Ascending aorta (tissue), 2 donors: Measurements from ENCODE around the gene ZFP62. TPM values are rescaled to one million over a fixed set of nuclear protein-coding genes. Genes with fewer than 3 reads are reported as not detected.
A peak's percentile ranks its signal among the peaks of the same experiment; 100 is the strongest.

ENCODE experiments used
- DNase-seq, 2 donors: peaks; one replicate each; pipeline ENCODE4 v3.0.0-alpha.2; 2019; ENCODE audit warnings: low spot score in 2 of 2
- H3K27ac ChIP-seq, 2 donors: fragments of 200-600 bp; sonication (generic); one replicate each; pipeline ENCODE4 v1.5.1; 2016 to 2017; ENCODE audit warnings: mild to moderate bottlenecking in 1 of 2
- H3K27me3 ChIP-seq: fragments of 200-600 bp; sonication (generic); one replicate; pipeline ENCODE4 v1.5.1; 2017
- H3K36me3 ChIP-seq, 2 donors: fragments of 200-600 bp; sonication (generic); one replicate each; pipeline ENCODE4 v1.5.1; 2016
- H3K4me1 ChIP-seq, 2 donors: fragments of 200-600 bp; sonication (generic); one replicate each; pipeline ENCODE4 v1.5.1; 2016 to 2017; ENCODE audit warnings: mild to moderate bottlenecking in 1 of 2
- H3K4me3 ChIP-seq, 2 donors: fragments of 200-600 bp; sonication (generic); one replicate each; pipeline ENCODE4 v1.5.1; 2016 to 2017; ENCODE audit warnings: mild to moderate bottlenecking in 1 of 2
- H3K9me3 ChIP-seq, 2 donors: fragments of 200-600 bp; sonication (generic); one replicate each; pipeline ENCODE4 v1.5.1; 2016
- CTCF ChIP-seq, 3 experiments: fragments of 200-600 bp in 2 of 3; fragments of 450-650 bp in 1 of 3; sonication (generic) in 2 of 3; IDR thresholded peaks; one replicate each; pipeline ENCODE4 v1.5.1; 2016 to 2019; ENCODE audit warnings: antibody characterized with exemption in 3 of 3, mild to moderate bottlenecking in 1 of 3, moderate library complexity in 1 of 3
- intact Hi-C: fragments of 100-400 bp; cut with DNase I; formaldehyde crosslinking; loops from one replicate; pipeline ENCODE4 v1.15.1; 2023
- total RNA-seq: library from RNA; depleted of rRNA; stranded (reverse); fragments of >200 nt; gene quantifications from one replicate; pipeline ENCODE4 v1.1.0, GENCODE V29; 2016

ZFP62 gene
- total RNA-seq, 1 donor from 2014 or later, result 1.8 TPM

- H3K4me1 ChIP-seq, result peaks cover 0 to 29% of the 10 kb centered on the region in 2 donors
- intact Hi-C loops, result loop anchor here (10.0 kb wide), 1 partner anchor 1191 kb away; the partner anchor contains the start of gene HNRNPH1
- DNase-seq, result peak in 1 of 2 donors; percentile 61
- H3K4me3 ChIP-seq, result peak overlapping the region; percentile 25 to 50
- H3K9me3 ChIP-seq, result no peaks in the 10 kb centered on the region
- no peak for TF ChIP-seq CTCF (IDR thresholded peaks at IDR 0.05)
- no peaks in the 10 kb centered on the region for H3K36me3 ChIP-seq
- no peaks in the 10 kb centered on the region for H3K27me3 ChIP-seq
- peak overlapping the region; percentile 1 to 71 for H3K27ac ChIP-seq
Observed at GRCh38 chr5:180815293-180815917, 45.7 kb downstream of the ZFP62 start.

- no peak for TF ChIP-seq CTCF (IDR thresholded peaks at IDR 0.05)
- H3K4me3 ChIP-seq, result peak overlapping the region in 1 of 2 donors; percentile 50
- DNase-seq, result peak in 1 of 2 donors; percentile 16
- intact Hi-C loops, result loop anchor here (5.0 to 10.0 kb wide), 4 partner anchors 349 to 1189 kb away; partner anchors contain the start of genes HNRNPH1 and RNF130
- H3K9me3 ChIP-seq, result no peaks in the 10 kb centered on the region
- H3K4me1 ChIP-seq, result peaks cover 4 to 31% of the 10 kb centered on the region in 2 donors
- peak overlapping the region in 1 of 2 donors; percentile 41 for H3K27ac ChIP-seq
- no peaks in the 10 kb centered on the region for H3K36me3 ChIP-seq
- H3K27me3 ChIP-seq, result no peaks in the 10 kb centered on the region
Observed at GRCh38 chr5:180813420-180813819, 47.7 kb downstream of the ZFP62 start.

- H3K27ac ChIP-seq, result peak overlapping the region; percentile 93 to 97
- no peaks in the 10 kb centered on the region for H3K36me3 ChIP-seq
- DNase-seq, result peak; percentile 7 to 63
- no peaks in the 10 kb centered on the region for H3K9me3 ChIP-seq
- intact Hi-C loops, result loop anchor here (2.0 to 10.0 kb wide), 5 partner anchors 49 to 1187 kb away; partner anchors contain the start of genes HNRNPH1, RNF130 and ZFP62
- H3K4me3 ChIP-seq, result peak overlapping the region; percentile 70 to 76
- peaks cover 14 to 35% of the 10 kb centered on the region in 2 donors for H3K4me1 ChIP-seq
- no peak for TF ChIP-seq CTCF (IDR thresholded peaks at IDR 0.05)
- no peaks in the 10 kb centered on the region for H3K27me3 ChIP-seq
Observed at GRCh38 chr5:180811623-180812124, 49.4 kb downstream of the ZFP62 start.

- intact Hi-C loops, result loop anchor here (1.0 to 10.0 kb wide), 7 partner anchors 9 to 1186 kb away; partner anchors contain the start of genes HNRNPH1, MGAT1, RNF130 and ZFP62
- H3K4me3 ChIP-seq, result peak overlapping the region; percentile 70 to 76
- DNase-seq, result peak in 1 of 2 donors; percentile 79
- H3K36me3 ChIP-seq, result no peaks in the 10 kb centered on the region
- no peaks in the 10 kb centered on the region for H3K9me3 ChIP-seq
- no peak for TF ChIP-seq CTCF (IDR thresholded peaks at IDR 0.05)
- H3K27me3 ChIP-seq, result no peaks in the 10 kb centered on the region
- H3K27ac ChIP-seq, result peak overlapping the region; percentile 93 to 97
- H3K4me1 ChIP-seq, result peaks cover 14 to 38% of the 10 kb centered on the region in 2 donors
Observed at GRCh38 chr5:180810959-180811622, 50.0 kb downstream of the ZFP62 start.

- peak; percentile 79 to 96 for DNase-seq
- TF ChIP-seq CTCF (IDR thresholded peaks at IDR 0.05), result no peak
- intact Hi-C loops, result loop anchor here (1.0 to 10.0 kb wide), 7 partner anchors 8 to 1186 kb away; partner anchors contain the start of genes HNRNPH1, MGAT1, RNF130 and ZFP62
- Histone ChIP-seq H3K27ac (peak overlapping the region; percentile 93 to 97), H3K4me1 (peaks cover 14 to 40% of the 10 kb centered on the region in 2 donors), H3K4me3 (peak overlapping the region; percentile 70 to 76), H3K9me3 (no peaks in the 10 kb centered on the region), H3K27me3 (no peaks in the 10 kb centered on the region), H3K36me3 (no peaks in the 10 kb centered on the region)
Observed at GRCh38 chr5:180810210-180810958, 50.7 kb downstream of the ZFP62 start.
